ENCODE measurements around the gene IFIT5.
A peak's percentile ranks its signal among the peaks of the same experiment; 100 is the strongest.

Gene IFIT5

DNA sequence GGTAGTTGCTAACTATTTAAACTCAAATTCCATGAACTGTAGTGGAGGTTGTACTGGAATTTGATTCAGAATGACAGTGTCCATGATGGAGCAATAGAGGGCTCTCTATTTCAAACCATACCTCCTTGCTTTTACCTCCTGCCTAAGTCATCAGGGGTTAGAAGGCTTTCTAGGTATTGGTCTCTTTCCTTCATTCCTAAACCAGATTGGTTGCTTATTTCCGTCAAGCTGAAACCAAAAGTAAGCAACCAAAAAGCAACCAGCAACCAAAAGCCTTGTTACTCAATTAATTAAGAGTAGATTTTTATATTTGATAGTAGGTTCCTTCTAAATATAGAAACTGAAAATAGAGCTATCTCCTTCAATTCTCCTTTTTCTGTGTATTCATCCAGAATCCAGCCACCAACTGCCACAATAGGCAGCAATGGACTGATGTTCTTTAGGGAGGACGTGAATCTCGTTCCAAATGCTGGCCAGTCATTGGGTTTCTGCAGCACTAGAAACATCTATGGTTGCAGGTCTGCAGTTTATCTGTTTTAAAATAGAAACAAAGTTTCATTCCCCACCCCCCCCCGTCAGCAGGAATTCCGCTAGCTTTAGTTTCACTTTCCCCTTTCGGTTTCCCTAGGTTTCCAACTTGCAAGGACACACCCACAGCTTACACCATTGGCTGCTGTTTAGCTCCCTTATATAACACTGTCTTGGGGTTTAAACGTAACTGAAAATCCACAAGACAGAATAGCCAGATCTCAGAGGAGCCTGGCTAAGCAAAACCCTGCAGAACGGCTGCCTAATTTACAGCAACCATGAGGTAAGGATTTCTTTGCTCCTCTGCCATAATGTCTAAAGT, 22.2 kb upstream of the IFIT5 start, which contains the start of gene IFIT1:
Gene IFIT1, plus strand, starts transcription at position 717 of the 850 bp plus-strand sequence. Its CDS starts 90 bp downstream, at position 807.
- H3K9me3 Mint-ChIP-seq: peaks cover 9% of the 10 kb centered on the region
- H3K4me3 Mint-ChIP-seq: peak within 1 kb of the TSS; percentile 78
- peaks cover 10% of the 10 kb centered on the region for H3K4me1 Mint-ChIP-seq
- peaks cover 4% of the 10 kb centered on the region for H3K36me3 Mint-ChIP-seq (ENCODE audit: low read depth)
- TF ChIP-seq, protein P1, sequence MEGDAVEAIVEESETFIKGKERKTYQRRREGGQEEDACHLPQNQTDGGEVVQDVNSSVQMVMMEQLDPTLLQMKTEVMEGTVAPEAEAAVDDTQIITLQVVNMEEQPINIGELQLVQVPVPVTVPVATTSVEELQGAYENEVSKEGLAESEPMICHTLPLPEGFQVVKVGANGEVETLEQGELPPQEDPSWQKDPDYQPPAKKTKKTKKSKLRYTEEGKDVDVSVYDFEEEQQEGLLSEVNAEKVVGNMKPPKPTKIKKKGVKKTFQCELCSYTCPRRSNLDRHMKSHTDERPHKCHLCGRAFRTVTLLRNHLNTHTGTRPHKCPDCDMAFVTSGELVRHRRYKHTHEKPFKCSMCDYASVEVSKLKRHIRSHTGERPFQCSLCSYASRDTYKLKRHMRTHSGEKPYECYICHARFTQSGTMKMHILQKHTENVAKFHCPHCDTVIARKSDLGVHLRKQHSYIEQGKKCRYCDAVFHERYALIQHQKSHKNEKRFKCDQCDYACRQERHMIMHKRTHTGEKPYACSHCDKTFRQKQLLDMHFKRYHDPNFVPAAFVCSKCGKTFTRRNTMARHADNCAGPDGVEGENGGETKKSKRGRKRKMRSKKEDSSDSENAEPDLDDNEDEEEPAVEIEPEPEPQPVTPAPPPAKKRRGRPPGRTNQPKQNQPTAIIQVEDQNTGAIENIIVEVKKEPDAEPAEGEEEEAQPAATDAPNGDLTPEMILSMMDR (IDR thresholded peaks at IDR 0.05): no peak
- H3K27me3 Mint-ChIP-seq (ENCODE audit: low read depth, poor library complexity): peaks cover 3% of the 10 kb centered on the region
- H3K27ac Mint-ChIP-seq: no peak within 1 kb of the TSS
- no peak for DNase-seq

DNA sequence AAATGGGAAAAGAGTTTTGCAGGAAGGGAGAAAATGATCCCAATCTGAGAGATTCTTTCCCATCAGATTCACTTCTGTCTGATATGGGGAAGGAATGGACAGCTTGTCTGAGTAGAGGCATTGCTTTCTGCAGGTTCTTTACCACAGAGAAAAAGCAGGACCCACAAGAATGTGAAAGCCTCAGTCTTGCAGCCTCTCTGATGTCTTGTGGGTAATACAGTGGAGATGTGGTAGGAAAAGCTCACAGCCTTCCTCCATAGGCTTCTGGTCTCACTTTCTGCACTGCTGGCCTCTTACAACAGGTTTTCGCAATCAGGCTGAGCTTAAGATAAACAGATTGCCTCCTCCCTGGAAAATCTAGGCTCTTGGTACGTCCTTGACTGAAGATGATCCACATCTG, 21.4 kb upstream of the IFIT5 start:
- Mint-ChIP-seq H3K27me3 (ENCODE audit: low read depth, poor library complexity) (peaks cover 3% of the 10 kb centered on the region), H3K4me3 (peak overlapping the region; percentile 78), H3K9me3 (peaks cover 15% of the 10 kb centered on the region), H3K4me1 (peaks cover 10% of the 10 kb centered on the region), H3K27ac (no peak overlapping the region), H3K36me3 (ENCODE audit: low read depth) (peaks cover 7% of the 10 kb centered on the region)
- TF ChIP-seq, protein P1 (IDR thresholded peaks at IDR 0.05): no peak
- DNase-seq: no peak

DNA sequence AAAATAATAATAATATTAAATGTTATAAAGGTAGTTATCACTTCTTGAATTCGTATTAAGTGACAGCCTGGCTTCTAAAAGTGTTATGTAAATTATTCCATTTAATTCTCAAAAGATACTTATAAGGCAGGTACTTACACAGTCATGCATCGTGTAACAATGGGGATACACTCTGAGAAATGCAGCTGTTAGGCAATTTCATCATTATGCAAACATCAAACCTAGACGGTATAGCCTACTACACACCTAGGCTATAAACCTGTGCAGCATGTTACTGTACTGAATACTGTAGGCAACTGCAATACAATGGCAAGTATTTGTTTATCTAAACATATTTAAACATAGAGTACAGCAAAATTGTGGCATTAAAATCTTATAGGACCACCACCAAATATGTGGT, 20.5 kb upstream of the IFIT5 start:
- TF ChIP-seq, protein P1 (IDR thresholded peaks at IDR 0.05): no peak
- Mint-ChIP-seq H3K9me3 (peaks cover 25% of the 10 kb centered on the region), H3K4me1 (peaks cover 10% of the 10 kb centered on the region), H3K27ac (no peak overlapping the region), H3K36me3 (ENCODE audit: low read depth) (peaks cover 12% of the 10 kb centered on the region), H3K4me3 (no peak overlapping the region), H3K27me3 (ENCODE audit: low read depth, poor library complexity) (no peaks in the 10 kb centered on the region)
- DNase-seq: no peak

DNA sequence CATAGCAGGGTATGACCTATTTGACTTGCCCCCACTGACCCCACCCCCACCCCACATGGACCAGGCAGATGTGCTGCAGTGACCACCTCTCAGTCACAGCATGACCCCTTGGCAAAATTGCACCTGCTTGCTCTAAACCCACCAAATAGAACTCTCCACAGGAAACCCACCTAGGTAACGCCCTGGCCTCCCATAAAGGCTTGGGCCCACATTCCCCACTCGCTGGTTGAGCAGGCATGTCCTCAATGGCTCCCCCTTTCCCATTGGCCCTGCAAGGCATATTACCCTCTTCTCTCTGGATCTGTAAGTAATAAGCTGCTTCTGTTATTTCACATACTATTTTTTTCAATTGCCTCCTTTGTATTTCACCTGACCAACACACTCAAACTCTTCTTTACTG, 19.2 kb upstream of the IFIT5 start:
- H3K36me3 Mint-ChIP-seq (ENCODE audit: low read depth): peaks cover 25% of the 10 kb centered on the region
- H3K4me3 Mint-ChIP-seq: no peak overlapping the region
- no peak for DNase-seq
- no peak overlapping the region for H3K27ac Mint-ChIP-seq
- TF ChIP-seq, protein P1 (IDR thresholded peaks at IDR 0.05): no peak
- H3K9me3 Mint-ChIP-seq: peaks cover 30% of the 10 kb centered on the region
- H3K27me3 Mint-ChIP-seq (ENCODE audit: low read depth, poor library complexity): no peaks in the 10 kb centered on the region
- peaks cover 10% of the 10 kb centered on the region for H3K4me1 Mint-ChIP-seq

DNA sequence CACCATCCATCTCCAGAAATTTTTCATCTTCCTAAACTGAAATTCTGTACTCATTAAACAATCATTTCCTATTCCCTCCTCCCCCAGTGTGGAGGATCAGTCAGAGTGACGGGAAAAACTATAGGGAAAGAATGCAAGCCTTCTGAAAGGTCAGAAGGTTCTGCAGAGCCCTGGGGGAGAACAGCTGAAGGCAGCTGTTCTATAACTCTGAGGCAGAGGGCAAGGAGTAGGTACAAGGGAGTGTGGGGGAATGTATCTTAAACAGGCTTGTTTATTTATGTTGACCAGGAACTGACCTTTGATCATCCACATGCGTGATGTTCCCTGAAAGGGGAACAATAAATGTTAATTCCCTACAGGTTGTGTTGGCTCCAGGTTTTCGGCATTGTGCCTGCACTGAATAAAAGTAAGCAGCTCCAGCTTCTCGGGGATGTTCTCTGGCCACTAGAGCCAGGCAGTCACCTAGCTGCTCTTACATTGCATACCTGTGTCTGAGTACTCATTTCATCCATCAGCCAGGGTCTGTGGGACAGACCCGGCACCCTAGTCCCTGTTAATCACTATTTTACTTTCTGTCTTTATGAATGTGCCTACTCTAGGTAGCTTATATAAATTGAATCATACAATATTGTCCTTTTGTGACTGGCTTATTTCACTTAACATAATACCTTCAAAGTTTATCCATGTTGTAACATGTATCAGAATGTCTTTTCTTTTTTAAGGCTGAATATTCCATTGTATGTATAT, 16.2 kb upstream of the IFIT5 start:
- Mint-ChIP-seq H3K4me1 (no peaks in the 10 kb centered on the region), H3K9me3 (peaks cover 30% of the 10 kb centered on the region), H3K36me3 (ENCODE audit: low read depth) (peaks cover 45% of the 10 kb centered on the region), H3K27me3 (ENCODE audit: low read depth, poor library complexity) (no peaks in the 10 kb centered on the region), H3K4me3 (no peak overlapping the region), H3K27ac (no peak overlapping the region)
- TF ChIP-seq, protein P1 (IDR thresholded peaks at IDR 0.05): no peak
- no peak for DNase-seq

All from nephron progenitor cell (in vitro differentiated cells).